Peyer's patch (tissue), 4 donors: ENCODE data around the gene RAN. TPM values are rescaled to one million over a fixed set of nuclear protein-coding genes. Genes with fewer than 3 reads are reported as not detected.
"Not testable (repeated sequence)": the region's sequence is repeated elsewhere in the genome, so short reads cannot be mapped to it uniquely, and the experiment has no call there.

Experiments used
- DNase-seq, 3 donors: peaks; one replicate each; pipeline ENCODE4 v3.0.0-alpha.2; 2017 to 2019
- H3K27ac ChIP-seq, 4 donors: fragments of 200-600 bp; sonication (generic); one replicate each; pipeline ENCODE4 v1.5.1; 2016 to 2019
- H3K27me3 ChIP-seq, 2 donors: fragments of 200-600 bp; sonication (generic); one replicate each; pipeline ENCODE4 v1.5.1; 2019
- H3K36me3 ChIP-seq, 3 donors: fragments of 200-600 bp; sonication (generic); one replicate each; pipeline ENCODE4 v1.5.1; 2016 to 2019
- H3K4me1 ChIP-seq, 4 donors: fragments of 200-600 bp; sonication (generic); one replicate each; pipeline ENCODE4 v1.5.1; 2016 to 2019
- H3K4me3 ChIP-seq, 4 donors: fragments of 200-600 bp; sonication (generic); 1 replicate in 3 of 4; 2 replicates in 1 of 4; pipeline ENCODE4 v1.5.1; 2016 to 2019; ENCODE audit warnings: mild to moderate bottlenecking in 1 of 4
- H3K9me3 ChIP-seq, 4 donors: fragments of 200-600 bp; sonication (generic); one replicate each; pipeline ENCODE4 v1.5.1; 2016 to 2019; ENCODE audit warnings: mild to moderate bottlenecking in 1 of 4
- CTCF ChIP-seq, 6 experiments: fragments of 450-650 bp in 4 of 6; fragments of 200-600 bp in 2 of 6; sonication (generic) in 1 of 6; IDR thresholded peaks; one replicate each; pipeline ENCODE4 v1.5.1; 2017 to 2019; ENCODE audit warnings: antibody characterized with exemption in 6 of 6, mild to moderate bottlenecking in 3 of 6, moderate library complexity in 1 of 6
- POLR2A ChIP-seq, 2 donors: fragments of 450-650 bp; IDR thresholded peaks; one replicate each; pipeline ENCODE4 v1.5.1; 2017; ENCODE audit warnings: antibody characterized with exemption in 2 of 2, mild to moderate bottlenecking in 2 of 2, moderate library complexity in 2 of 2
- total RNA-seq, 4 donors: library from RNA; depleted of rRNA; stranded (reverse); fragments of >200 nt; gene quantifications; one replicate each; pipeline ENCODE4 v1.1.0, GENCODE V29; 2016

Gene RAN
- total RNA-seq, 4 donors from 2014 or later: 48.4 to 154 (median 114) TPM

DNA sequence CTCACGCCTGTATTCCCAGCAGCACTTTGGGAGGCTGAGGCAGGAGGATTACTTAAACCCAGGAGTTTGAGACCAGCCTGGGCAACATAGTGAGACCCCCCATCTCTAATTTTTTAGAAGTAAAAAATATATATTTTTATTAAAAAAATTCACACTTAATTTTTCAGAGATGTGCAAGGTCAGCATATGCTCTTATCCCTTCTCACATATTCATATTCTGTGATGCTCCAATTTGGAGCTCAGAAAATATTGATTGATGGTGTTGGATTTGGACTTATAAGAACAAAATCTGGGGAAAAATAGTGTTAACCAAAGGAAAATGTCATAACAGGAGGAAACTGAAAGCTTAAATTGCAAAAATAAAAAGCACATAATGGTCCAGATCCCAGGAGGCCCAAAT is 9.7 kb downstream of the RAN start:
- Histone ChIP-seq H3K27me3 (no peaks in the 10 kb centered on the region), H3K9me3 (no peaks in the 10 kb centered on the region), H3K36me3 (peaks cover 0 to 10% (median 0%) of the 10 kb centered on the region in 3 donors), H3K27ac (no peak overlapping the region), H3K4me1 (peaks cover 0 to 8% (median 0%) of the 10 kb centered on the region in 4 donors), H3K4me3 (no peak overlapping the region)
- no peak for DNase-seq
- TF ChIP-seq CTCF (IDR thresholded peaks at IDR 0.05) (no peak), POLR2A (IDR thresholded peaks at IDR 0.05) (no peak)

DNA sequence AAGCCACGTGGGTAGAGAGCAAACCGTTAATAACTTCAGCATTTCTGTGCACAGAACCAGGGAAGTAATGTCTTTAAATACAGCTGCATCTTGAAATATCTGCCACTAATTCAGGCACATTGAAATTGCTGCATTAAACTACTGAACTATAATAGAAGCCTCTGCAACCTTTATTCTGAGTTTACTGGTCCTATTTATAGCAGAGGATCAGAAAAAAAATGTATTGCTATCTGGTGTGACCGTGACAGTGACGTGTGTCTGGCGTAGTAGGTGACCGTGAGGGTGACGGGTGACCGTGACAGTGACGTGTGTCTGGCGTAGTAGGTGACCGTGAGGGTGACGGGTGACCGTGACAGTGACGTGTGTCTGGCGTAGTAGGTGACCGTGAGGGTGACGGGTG is 15.3 kb downstream of the RAN start:
- H3K27me3 ChIP-seq, DNase-seq, H3K4me3 ChIP-seq, H3K9me3 ChIP-seq, H3K36me3 ChIP-seq, H3K27ac ChIP-seq, H3K4me1 ChIP-seq: not testable (repeated sequence)

- TF ChIP-seq CTCF (IDR thresholded peaks at IDR 0.05) (no peak), POLR2A (IDR thresholded peaks at IDR 0.05) (no peak)
- H3K9me3 ChIP-seq: no peaks in the 10 kb centered on the region
- H3K36me3 ChIP-seq: no peaks in the 10 kb centered on the region
- no peaks in the 10 kb centered on the region for H3K27me3 ChIP-seq
- H3K27ac ChIP-seq: no peak overlapping the region
- DNase-seq: no peak
- no peak overlapping the region for H3K4me3 ChIP-seq
- H3K4me1 ChIP-seq: no peaks in the 10 kb centered on the region
Measured at GRCh38 chr12:130904064-130904463, 32.2 kb downstream of the RAN start.

DNA sequence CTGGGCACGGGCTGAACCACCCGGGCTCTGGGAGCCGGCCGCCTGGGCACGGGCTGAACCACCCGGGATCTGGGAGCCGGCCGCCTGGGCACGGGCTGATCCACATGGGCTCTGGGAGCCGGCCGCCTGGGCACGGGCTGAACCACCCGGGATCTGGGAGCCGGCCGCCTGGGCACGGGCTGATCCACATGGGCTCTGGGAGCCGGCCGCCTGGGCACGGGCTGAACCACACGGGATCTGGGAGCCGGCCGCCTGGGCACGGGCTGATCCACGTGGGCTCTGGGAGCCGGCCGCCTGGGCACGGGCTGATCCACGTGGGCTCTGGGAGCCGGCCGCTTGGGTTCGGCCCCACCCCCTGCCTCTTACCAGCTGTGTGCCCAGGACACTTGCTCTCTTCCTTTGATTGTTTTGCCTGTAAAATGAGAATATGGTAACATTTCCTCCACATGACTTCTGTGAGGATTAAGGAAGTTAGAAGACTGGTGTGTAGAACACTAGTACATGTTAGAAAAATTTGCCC is 33.1 kb downstream of the RAN start:
- H3K4me3 ChIP-seq, H3K27ac ChIP-seq, DNase-seq, H3K36me3 ChIP-seq, H3K4me1 ChIP-seq, H3K9me3 ChIP-seq, H3K27me3 ChIP-seq: not testable (repeated sequence)

DNA sequence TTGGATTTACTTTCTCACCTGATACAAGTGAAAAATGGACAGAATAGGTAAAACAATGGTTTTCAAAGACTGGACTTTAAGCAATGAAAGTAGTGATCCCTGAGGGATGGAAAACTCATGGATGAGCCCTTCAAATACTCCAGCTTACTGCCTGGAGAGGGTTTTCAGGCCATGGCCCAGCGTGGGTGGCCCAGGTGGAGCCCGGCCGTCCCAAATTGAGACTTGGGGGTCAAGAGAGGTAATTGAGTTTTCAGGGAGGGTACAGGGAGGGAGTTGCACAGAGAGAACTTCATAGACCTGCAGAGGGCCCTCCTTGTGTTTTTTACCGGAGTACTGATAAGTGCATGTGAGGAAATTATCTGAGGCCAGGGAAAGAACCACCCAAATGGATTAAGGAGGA is 37.2 kb downstream of the RAN start:
- Histone ChIP-seq H3K27ac (no peak overlapping the region), H3K9me3 (no peaks in the 10 kb centered on the region), H3K4me3 (no peak overlapping the region), H3K36me3 (no peaks in the 10 kb centered on the region), H3K4me1 (no peaks in the 10 kb centered on the region), H3K27me3 (no peaks in the 10 kb centered on the region)
- DNase-seq: no peak
- TF ChIP-seq POLR2A (IDR thresholded peaks at IDR 0.05) (no peak), CTCF (IDR thresholded peaks at IDR 0.05) (no peak)

- DNase-seq: no peak
- H3K4me3 ChIP-seq: no peak overlapping the region
- no peak overlapping the region for H3K27ac ChIP-seq
- no peak for TF ChIP-seq POLR2A (IDR thresholded peaks at IDR 0.05)
- TF ChIP-seq CTCF (IDR thresholded peaks at IDR 0.05): no peak
- no peaks in the 10 kb centered on the region for H3K9me3 ChIP-seq
- no peaks in the 10 kb centered on the region for H3K36me3 ChIP-seq
- no peaks in the 10 kb centered on the region for H3K4me1 ChIP-seq
- H3K27me3 ChIP-seq: no peaks in the 10 kb centered on the region
Measured at GRCh38 chr12:130911193-130911592, 39.3 kb downstream of the RAN start.

- no peak for DNase-seq
- Histone ChIP-seq H3K36me3 (no peaks in the 10 kb centered on the region), H3K27me3 (no peaks in the 10 kb centered on the region), H3K9me3 (no peaks in the 10 kb centered on the region), H3K27ac (no peak overlapping the region), H3K4me3 (no peak overlapping the region), H3K4me1 (no peaks in the 10 kb centered on the region)
- TF ChIP-seq POLR2A (IDR thresholded peaks at IDR 0.05) (no peak), CTCF (IDR thresholded peaks at IDR 0.05) (no peak)
Measured at GRCh38 chr12:130911933-130912332, 40.1 kb downstream of the RAN start.
